Hepatocyte (in vitro differentiated cells): Measurements from ENCODE around the gene CDH5.

Source experiments
- CTCF ChIP-seq: fragments of 200-600 bp; sonication (generic); IDR thresholded peaks from 2 replicates; pipeline ENCODE4 v1.5.1; 2016; ENCODE audit warnings: antibody characterized with exemption, mild to moderate bottlenecking; ENCODE audit not compliant: poor library complexity
- EZH2 ChIP-seq: fragments of 200-600 bp; sonication (generic); IDR thresholded peaks from 2 replicates; pipeline ENCODE4 v1.6.1; 2016; ENCODE audit warnings: antibody characterized with exemption, mild to moderate bottlenecking, borderline replicate concordance
- EZH2phosphoT487 ChIP-seq: fragments of 200-600 bp; sonication (generic); IDR thresholded peaks from one replicate; pipeline ENCODE4 v1.6.1; 2018; ENCODE audit warnings: antibody characterized with exemption, mild to moderate bottlenecking, low read depth, moderate library complexity; ENCODE audit not compliant: unreplicated experiment, severe bottlenecking

GRCh38 chr16:66352304-66352703 is 14.2 kb upstream of the CDH5 start:
- TF ChIP-seq CTCF (no peak), EZH2 (no peak), EZH2phosphoT487 (no peak)
